Measurements from ENCODE around the gene MALSU1. TPM values are rescaled to one million over a fixed set of nuclear protein-coding genes. Genes with fewer than 3 reads are reported as not detected.

The MALSU1 gene
- total and polyA plus RNA-seq, 4 donors = 26.8 to 51.7 (median 45.1) TPM

DNA sequence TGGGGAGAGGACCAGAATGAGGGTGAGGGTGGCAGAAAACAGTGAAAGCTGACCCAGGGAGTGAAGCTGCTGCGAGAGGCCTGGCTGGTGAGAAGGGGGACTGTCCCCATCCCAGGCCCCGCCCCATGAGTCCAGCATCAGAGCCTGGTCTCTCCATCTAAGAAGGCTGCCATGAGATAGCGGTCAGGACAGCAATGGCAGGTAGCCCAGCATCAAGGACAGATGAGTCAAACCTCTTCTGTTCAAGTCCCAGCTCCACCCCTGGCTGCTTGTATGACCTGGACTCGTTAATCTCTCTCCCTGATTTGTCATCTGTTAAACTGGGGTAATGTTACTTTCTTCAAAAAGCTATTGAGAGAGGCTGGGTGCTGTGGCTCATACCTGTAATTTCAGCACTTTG, 30.4 kb upstream of the MALSU1 start:
- TF ChIP-seq, protein P1, sequence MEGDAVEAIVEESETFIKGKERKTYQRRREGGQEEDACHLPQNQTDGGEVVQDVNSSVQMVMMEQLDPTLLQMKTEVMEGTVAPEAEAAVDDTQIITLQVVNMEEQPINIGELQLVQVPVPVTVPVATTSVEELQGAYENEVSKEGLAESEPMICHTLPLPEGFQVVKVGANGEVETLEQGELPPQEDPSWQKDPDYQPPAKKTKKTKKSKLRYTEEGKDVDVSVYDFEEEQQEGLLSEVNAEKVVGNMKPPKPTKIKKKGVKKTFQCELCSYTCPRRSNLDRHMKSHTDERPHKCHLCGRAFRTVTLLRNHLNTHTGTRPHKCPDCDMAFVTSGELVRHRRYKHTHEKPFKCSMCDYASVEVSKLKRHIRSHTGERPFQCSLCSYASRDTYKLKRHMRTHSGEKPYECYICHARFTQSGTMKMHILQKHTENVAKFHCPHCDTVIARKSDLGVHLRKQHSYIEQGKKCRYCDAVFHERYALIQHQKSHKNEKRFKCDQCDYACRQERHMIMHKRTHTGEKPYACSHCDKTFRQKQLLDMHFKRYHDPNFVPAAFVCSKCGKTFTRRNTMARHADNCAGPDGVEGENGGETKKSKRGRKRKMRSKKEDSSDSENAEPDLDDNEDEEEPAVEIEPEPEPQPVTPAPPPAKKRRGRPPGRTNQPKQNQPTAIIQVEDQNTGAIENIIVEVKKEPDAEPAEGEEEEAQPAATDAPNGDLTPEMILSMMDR (IDR thresholded peaks at IDR 0.05; ENCODE audit: control extremely low read depth, extremely low read depth) = no peak
- DNase-seq (no peak), ATAC-seq (ENCODE audit: insufficient read depth, low FRiP score) (no peak)
- no peaks in the 10 kb centered on the region for H3K9me3 ChIP-seq (ENCODE audit: control insufficient read depth in 4 of 4, insufficient read depth in 3 of 4, low read length in 3 of 4)
- H3K27ac ChIP-seq (ENCODE audit: low read depth in 1 of 2, low read length in 1 of 2) = no peak overlapping the region
- no peak overlapping the region for H3K4me3 ChIP-seq
- H3K4me1 ChIP-seq (ENCODE audit: control insufficient read depth in 5 of 5, insufficient read depth in 5 of 5, low read length in 5 of 5) = peaks cover 0 to 1% (median 0%) of the 10 kb centered on the region in 5 donors
- WGBS, 2 donors = 81 to 84% methylated on average over 4 of the region's 4 CpGs
- no peak overlapping the region for H3K9ac ChIP-seq (ENCODE audit: insufficient read depth in 1 of 2, low read length in 2 of 2)
- H3K36me3 ChIP-seq (ENCODE audit: control insufficient read depth in 4 of 4, insufficient read depth in 4 of 4, low read length in 4 of 4) = peaks cover 0 to 9% (median 0%) of the 10 kb centered on the region in 4 donors
- no peaks in the 10 kb centered on the region for H3K27me3 ChIP-seq (ENCODE audit: control insufficient read depth in 3 of 3, insufficient read depth in 3 of 3, low read length in 2 of 3)

DNA sequence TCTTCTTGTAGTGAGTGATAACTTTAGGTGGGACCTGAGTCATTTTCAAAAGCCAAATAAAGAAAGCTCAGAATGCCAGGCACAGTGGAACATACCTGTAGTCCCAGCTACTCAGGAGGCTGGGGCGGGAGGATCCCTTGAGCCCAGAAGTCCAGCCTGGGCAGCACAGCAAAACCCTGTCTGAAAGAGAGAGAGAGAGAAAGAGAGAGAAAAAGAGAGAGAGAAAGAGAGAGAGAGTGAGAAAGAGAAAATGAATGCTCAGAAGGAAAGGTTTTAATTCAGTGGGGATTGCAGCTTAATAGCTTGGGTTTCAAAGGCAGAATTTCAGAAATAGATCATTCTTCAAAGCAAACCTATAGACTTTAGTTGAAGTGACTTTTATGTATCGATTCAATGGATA, 26.9 kb upstream of the MALSU1 start:
- no peak overlapping the region for H3K27ac ChIP-seq (ENCODE audit: low read depth in 1 of 2, low read length in 1 of 2)
- peaks cover 0 to 5% (median 0%) of the 10 kb centered on the region in 4 donors for H3K36me3 ChIP-seq (ENCODE audit: control insufficient read depth in 4 of 4, insufficient read depth in 4 of 4, low read length in 4 of 4)
- TF ChIP-seq, protein P1 (IDR thresholded peaks at IDR 0.05; ENCODE audit: control extremely low read depth, extremely low read depth) = no peak
- H3K4me1 ChIP-seq (ENCODE audit: control insufficient read depth in 5 of 5, insufficient read depth in 5 of 5, low read length in 5 of 5) = peaks cover 0 to 1% (median 0%) of the 10 kb centered on the region in 5 donors
- no peaks in the 10 kb centered on the region for H3K9me3 ChIP-seq (ENCODE audit: control insufficient read depth in 4 of 4, insufficient read depth in 3 of 4, low read length in 3 of 4)
- H3K27me3 ChIP-seq (ENCODE audit: control insufficient read depth in 3 of 3, insufficient read depth in 3 of 3, low read length in 2 of 3) = no peaks in the 10 kb centered on the region
- DNase-seq (no peak), ATAC-seq (ENCODE audit: insufficient read depth, low FRiP score) (no peak)
- H3K9ac ChIP-seq (ENCODE audit: insufficient read depth in 1 of 2, low read length in 2 of 2) = no peak overlapping the region
- no peak overlapping the region for H3K4me3 ChIP-seq
- 93 to 98% methylated on average over 2 of the region's 2 CpGs for WGBS, 2 donors

DNA sequence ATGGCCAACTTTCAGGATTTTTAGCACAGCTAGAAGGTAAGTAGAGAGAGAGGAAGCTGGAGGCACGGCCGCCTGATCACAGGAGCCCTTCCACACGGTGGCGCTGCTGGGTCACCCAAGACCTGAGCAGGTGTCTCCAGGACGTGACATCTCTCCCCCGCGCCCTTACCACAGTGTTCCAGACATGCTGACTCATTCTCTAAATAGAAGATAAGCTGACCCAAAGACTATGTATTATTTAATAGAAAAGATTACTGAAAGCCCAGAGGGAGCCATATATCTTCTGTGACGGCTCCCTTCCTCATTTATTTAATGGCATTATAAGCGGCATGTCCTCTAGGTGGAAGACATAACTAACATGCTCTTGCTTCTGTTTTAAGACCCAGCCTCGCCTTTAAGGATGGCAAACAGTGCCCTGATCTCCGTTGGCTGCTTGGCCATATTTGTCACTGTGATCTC, 26.0 kb upstream of the MALSU1 start:
- TF ChIP-seq, protein P1 (IDR thresholded peaks at IDR 0.05; ENCODE audit: control extremely low read depth, extremely low read depth) = peak; percentile 65
- Histone ChIP-seq H3K9me3 (ENCODE audit: control insufficient read depth in 4 of 4, insufficient read depth in 3 of 4, low read length in 3 of 4) (no peaks in the 10 kb centered on the region), H3K4me3 (no peak overlapping the region), H3K4me1 (ENCODE audit: control insufficient read depth in 5 of 5, insufficient read depth in 5 of 5, low read length in 5 of 5) (peaks cover 0 to 1% (median 0%) of the 10 kb centered on the region in 5 donors), H3K27me3 (ENCODE audit: control insufficient read depth in 3 of 3, insufficient read depth in 3 of 3, low read length in 2 of 3) (no peaks in the 10 kb centered on the region), H3K9ac (ENCODE audit: insufficient read depth in 1 of 2, low read length in 2 of 2) (no peak overlapping the region), H3K36me3 (ENCODE audit: control insufficient read depth in 4 of 4, insufficient read depth in 4 of 4, low read length in 4 of 4) (peaks cover 0 to 5% (median 0%) of the 10 kb centered on the region in 4 donors), H3K27ac (ENCODE audit: low read depth in 1 of 2, low read length in 1 of 2) (peak overlapping the region in 1 of 2 donors; percentile 51)
- WGBS, 2 donors = 4 to 6% methylated on average over 11 of the region's 11 CpGs
- ATAC-seq (ENCODE audit: insufficient read depth, low FRiP score) (peak; percentile 90), DNase-seq (peak; percentile 66 to 81 (median 78))

GRCh38 chr7:23275912-23276311, 23.2 kb upstream of the MALSU1 start:
- peaks cover 0 to 1% (median 0%) of the 10 kb centered on the region in 5 donors for H3K4me1 ChIP-seq (ENCODE audit: control insufficient read depth in 5 of 5, insufficient read depth in 5 of 5, low read length in 5 of 5)
- no peak overlapping the region for H3K27ac ChIP-seq (ENCODE audit: low read depth in 1 of 2, low read length in 1 of 2)
- ATAC-seq (ENCODE audit: insufficient read depth, low FRiP score) (no peak), DNase-seq (no peak)
- H3K27me3 ChIP-seq (ENCODE audit: control insufficient read depth in 3 of 3, insufficient read depth in 3 of 3, low read length in 2 of 3) = no peaks in the 10 kb centered on the region
- 78 to 85% methylated on average over 5 of the region's 5 CpGs for WGBS, 2 donors
- no peak overlapping the region for H3K9ac ChIP-seq (ENCODE audit: insufficient read depth in 1 of 2, low read length in 2 of 2)
- no peaks in the 10 kb centered on the region for H3K9me3 ChIP-seq (ENCODE audit: control insufficient read depth in 4 of 4, insufficient read depth in 3 of 4, low read length in 3 of 4)
- H3K36me3 ChIP-seq (ENCODE audit: control insufficient read depth in 4 of 4, insufficient read depth in 4 of 4, low read length in 4 of 4) = peaks cover 0 to 3% (median 0%) of the 10 kb centered on the region in 4 donors
- TF ChIP-seq, protein P1 (IDR thresholded peaks at IDR 0.05; ENCODE audit: control extremely low read depth, extremely low read depth) = no peak
- no peak overlapping the region for H3K4me3 ChIP-seq

All from lung (tissue), 12 donors.